ENCODE results near the gene PARD3. TPM values are rescaled to one million over a fixed set of nuclear protein-coding genes. Genes with fewer than 3 reads are reported as not detected.

Gene PARD3
- total RNA-seq, 6 experiments from 2014 or later, result 19.1 to 27.8 (median 22.0) TPM

DNA sequence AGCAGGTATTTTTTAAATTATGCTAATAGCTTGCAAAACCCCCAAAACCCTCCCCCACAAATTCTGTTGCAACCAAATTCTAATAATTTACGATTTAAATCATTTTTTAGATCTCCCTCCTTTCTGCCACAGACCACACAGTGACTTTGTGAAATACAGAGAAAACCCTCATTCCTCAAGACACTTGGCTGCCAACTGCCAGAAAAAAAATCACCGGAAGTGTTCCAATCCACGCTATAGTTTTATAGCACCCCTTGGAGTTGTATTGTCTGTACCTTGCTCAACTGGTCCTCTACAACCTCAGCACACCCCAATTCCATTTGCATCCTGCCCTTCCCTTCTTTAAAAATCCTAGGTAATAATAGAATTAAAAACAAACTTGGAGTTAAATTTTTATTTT lies 560.1 kb downstream of the PARD3 start:
- no peaks in the 10 kb centered on the region for H3K27me3 ChIP-seq
- 63% methylated on average over 3 of the region's 3 CpGs for WGBS (ENCODE audit: insufficient coverage, low coverage, low lambda C conversion rate, missing lambda C conversion rate)
- DNase-seq (no peak), ATAC-seq (no peak)
- H3K27ac ChIP-seq, result no peak overlapping the region
- H3K4me3 ChIP-seq, result no peak overlapping the region
- intact Hi-C loops (cut with DNase I), result no loop called here
- H3K9me3 ChIP-seq, result no peaks in the 10 kb centered on the region
- H3K36me3 ChIP-seq, result no peaks in the 10 kb centered on the region
- no peaks in the 10 kb centered on the region for H3K4me1 ChIP-seq
- TF ChIP-seq POLR2A (IDR thresholded peaks at IDR 0.05), result no peak
- TF ChIP-seq, protein P1, sequence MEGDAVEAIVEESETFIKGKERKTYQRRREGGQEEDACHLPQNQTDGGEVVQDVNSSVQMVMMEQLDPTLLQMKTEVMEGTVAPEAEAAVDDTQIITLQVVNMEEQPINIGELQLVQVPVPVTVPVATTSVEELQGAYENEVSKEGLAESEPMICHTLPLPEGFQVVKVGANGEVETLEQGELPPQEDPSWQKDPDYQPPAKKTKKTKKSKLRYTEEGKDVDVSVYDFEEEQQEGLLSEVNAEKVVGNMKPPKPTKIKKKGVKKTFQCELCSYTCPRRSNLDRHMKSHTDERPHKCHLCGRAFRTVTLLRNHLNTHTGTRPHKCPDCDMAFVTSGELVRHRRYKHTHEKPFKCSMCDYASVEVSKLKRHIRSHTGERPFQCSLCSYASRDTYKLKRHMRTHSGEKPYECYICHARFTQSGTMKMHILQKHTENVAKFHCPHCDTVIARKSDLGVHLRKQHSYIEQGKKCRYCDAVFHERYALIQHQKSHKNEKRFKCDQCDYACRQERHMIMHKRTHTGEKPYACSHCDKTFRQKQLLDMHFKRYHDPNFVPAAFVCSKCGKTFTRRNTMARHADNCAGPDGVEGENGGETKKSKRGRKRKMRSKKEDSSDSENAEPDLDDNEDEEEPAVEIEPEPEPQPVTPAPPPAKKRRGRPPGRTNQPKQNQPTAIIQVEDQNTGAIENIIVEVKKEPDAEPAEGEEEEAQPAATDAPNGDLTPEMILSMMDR (IDR thresholded peaks at IDR 0.05), result no peak

DNA sequence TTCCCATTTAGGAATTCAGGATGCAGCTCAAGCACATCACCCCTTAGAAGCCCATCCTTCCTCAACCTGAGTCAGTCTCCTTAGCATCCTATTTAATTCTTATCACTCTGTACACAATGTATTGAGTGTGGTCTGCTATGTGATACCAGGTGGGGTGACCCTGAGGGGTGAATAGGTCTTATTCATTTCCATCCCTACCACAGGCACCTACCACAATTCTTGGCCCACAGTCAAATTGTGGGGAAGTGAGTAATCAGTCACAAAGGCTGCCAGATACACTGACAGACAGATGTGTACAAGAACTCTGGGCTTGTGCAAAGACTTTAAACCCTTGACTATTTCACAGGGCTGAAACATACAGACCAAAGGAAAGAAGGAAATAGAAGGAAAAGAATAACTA lies 560.5 kb downstream of the PARD3 start:
- no peaks in the 10 kb centered on the region for H3K9me3 ChIP-seq
- DNase-seq, result no peak
- H3K27me3 ChIP-seq, result no peaks in the 10 kb centered on the region
- no peaks in the 10 kb centered on the region for H3K4me1 ChIP-seq
- TF ChIP-seq, protein P1 (IDR thresholded peaks at IDR 0.05), result no peak
- TF ChIP-seq POLR2A (IDR thresholded peaks at IDR 0.05), result no peak
- no peak overlapping the region for H3K27ac ChIP-seq
- intact Hi-C loops (cut with DNase I), result no loop called here
- no peaks in the 10 kb centered on the region for H3K36me3 ChIP-seq
- ATAC-seq, result peak; percentile 20 to 83 (median 39)
- no peak overlapping the region for H3K4me3 ChIP-seq

- Histone ChIP-seq H3K4me3 (no peak overlapping the region), H3K36me3 (no peaks in the 10 kb centered on the region), H3K27ac (no peak overlapping the region), H3K27me3 (no peaks in the 10 kb centered on the region), H3K9me3 (no peaks in the 10 kb centered on the region), H3K4me1 (no peaks in the 10 kb centered on the region)
- WGBS (ENCODE audit: insufficient coverage, low coverage, low lambda C conversion rate, missing lambda C conversion rate), result 58% methylated on average over 4 of the region's 7 CpGs
- TF ChIP-seq, protein P1 (IDR thresholded peaks at IDR 0.05), result no peak
- no peak for TF ChIP-seq POLR2A (IDR thresholded peaks at IDR 0.05)
- intact Hi-C loops (cut with DNase I), result no loop called here
- peak; percentile 29 to 70 (median 46) for ATAC-seq
- no peak for DNase-seq
These were observed 563.0 kb downstream of the PARD3 start for GRCh38 chr10:34252111-34252510.

- TF ChIP-seq, protein P1 (IDR thresholded peaks at IDR 0.05), result no peak
- no peak for TF ChIP-seq POLR2A (IDR thresholded peaks at IDR 0.05)
- DNase-seq, result no peak
- H3K27me3 ChIP-seq, result no peaks in the 10 kb centered on the region
- H3K4me1 ChIP-seq, result no peaks in the 10 kb centered on the region
- H3K9me3 ChIP-seq, result no peaks in the 10 kb centered on the region
- WGBS (ENCODE audit: insufficient coverage, low coverage, low lambda C conversion rate, missing lambda C conversion rate), result 85% methylated on average over 4 of the region's 4 CpGs
- H3K36me3 ChIP-seq, result no peaks in the 10 kb centered on the region
- H3K27ac ChIP-seq, result no peak overlapping the region
- intact Hi-C loops (cut with DNase I), result no loop called here
- no peak overlapping the region for H3K4me3 ChIP-seq
- ATAC-seq, result no peak
These were observed 563.9 kb downstream of the PARD3 start for GRCh38 chr10:34251177-34251576.

DNA sequence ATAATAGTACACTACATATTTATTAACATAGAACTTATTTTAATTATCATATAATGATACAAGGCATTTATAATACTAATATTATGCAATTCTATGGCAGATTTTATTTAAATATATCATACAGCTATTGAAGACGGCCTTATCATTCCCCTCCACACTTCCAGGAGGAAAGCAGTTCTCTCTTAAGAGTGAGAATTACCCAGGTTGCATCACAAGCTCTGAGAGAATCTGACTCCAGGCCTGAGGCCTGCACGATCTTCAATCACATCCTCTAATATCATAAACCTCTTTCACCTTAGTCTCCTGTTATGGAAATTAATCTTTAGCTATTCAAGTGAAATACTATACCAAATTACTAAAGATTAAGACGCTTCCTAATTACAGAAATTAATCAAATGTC lies 564.4 kb downstream of the PARD3 start:
- Histone ChIP-seq H3K9me3 (no peaks in the 10 kb centered on the region), H3K4me1 (no peaks in the 10 kb centered on the region), H3K27ac (no peak overlapping the region), H3K27me3 (no peaks in the 10 kb centered on the region), H3K4me3 (no peak overlapping the region), H3K36me3 (no peaks in the 10 kb centered on the region)
- TF ChIP-seq, protein P1 (IDR thresholded peaks at IDR 0.05), result no peak
- TF ChIP-seq POLR2A (IDR thresholded peaks at IDR 0.05), result no peak
- no peak for DNase-seq
- WGBS (ENCODE audit: insufficient coverage, low coverage, low lambda C conversion rate, missing lambda C conversion rate), result 70% methylated on average over 3 of the region's 3 CpGs
- intact Hi-C loops (cut with DNase I), result no loop called here
- ATAC-seq, result peak in 2 of 4 donors; percentile 42 to 59
